HG02763 (cell line): Measurements from ENCODE around the gene SPANXC.
"Not testable (repeated sequence)": the region's sequence is repeated elsewhere in the genome, so short reads cannot be mapped to it uniquely, and the experiment has no call there.

Experiments
- ATAC-seq: cut with Tn5 transposase; IDR thresholded peaks from one replicate; pipeline ENCODE4 v1.9.1; 2021; ENCODE audit warnings: mild to moderate bottlenecking, moderate library complexity; ENCODE audit not compliant: unreplicated experiment

SPANXC gene, protein sequence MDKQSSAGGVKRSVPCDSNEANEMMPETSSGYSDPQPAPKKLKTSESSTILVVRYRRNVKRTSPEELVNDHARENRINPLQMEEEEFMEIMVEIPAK

GRCh38 chrX:141242417-141242816 lies at the start of gene SPANXC:
TSS of gene SPANXC (minus strand) at chrX:141242517. CDS start at chrX:141242457, 60 bp downstream.
- not testable (repeated sequence) for ATAC-seq

DNA sequence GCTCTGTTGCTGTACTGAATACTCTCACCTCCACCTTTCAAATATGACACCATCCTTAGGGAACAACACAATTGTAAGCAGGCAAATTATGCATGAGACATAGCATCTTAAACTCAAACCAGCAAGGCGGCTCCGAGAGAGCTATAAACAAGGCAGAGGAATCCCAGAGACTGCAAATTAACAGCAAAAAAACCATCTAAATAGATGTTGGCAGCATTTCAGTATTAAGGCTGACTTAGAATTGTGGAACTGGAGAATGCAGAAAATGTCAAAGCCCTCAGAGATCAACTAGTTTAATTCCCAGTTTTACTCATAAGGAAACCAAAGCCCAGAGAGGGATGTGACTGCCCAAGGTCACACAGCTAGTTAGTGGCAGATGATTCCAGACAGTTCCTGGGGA lies 37.2 kb upstream of the SPANXC start:
- no peak for ATAC-seq

GRCh38 chrX:141278306-141278705 lies 36.0 kb upstream of the SPANXC start:
- ATAC-seq = peak; percentile 74

- no peak for ATAC-seq
These were observed 15.8 kb upstream of the SPANXC start for GRCh38 chrX:141258080-141258479.

DNA sequence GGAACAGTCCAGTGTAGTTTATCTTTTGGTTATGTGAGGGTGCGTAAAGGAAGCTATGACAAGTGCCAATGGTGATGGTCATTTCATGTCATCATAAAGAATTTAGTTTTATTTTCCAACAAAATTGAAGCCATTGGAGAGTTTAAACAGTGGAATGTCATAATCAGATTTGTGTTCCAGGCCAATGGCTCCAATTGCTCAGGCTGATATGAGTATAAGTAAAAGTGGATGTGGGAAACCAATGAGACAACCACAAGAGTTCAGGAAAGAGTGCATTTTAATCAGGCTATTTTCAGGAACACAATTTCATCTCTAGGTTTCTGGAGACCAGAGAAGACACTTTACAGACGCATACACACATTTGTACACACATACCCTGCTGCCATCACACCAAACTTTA lies 20.7 kb downstream of the SPANXC start:
- no peak for ATAC-seq

- ATAC-seq = no peak
These were observed 21.8 kb downstream of the SPANXC start for GRCh38 chrX:141220342-141221008.

- ATAC-seq = no peak
These were observed 28.1 kb downstream of the SPANXC start for GRCh38 chrX:141214196-141214595.

- no peak for ATAC-seq
These were observed 40.4 kb downstream of the SPANXC start for GRCh38 chrX:141201962-141202361.
